Limb (tissue), 2 donors: ENCODE data around the gene SLC39A3.

Experiments
- DNase-seq, 2 donors: peaks; one replicate each; pipeline ENCODE4 v3.0.0-alpha.2; 2016; ENCODE audit errors: extremely low spot score in 2 of 2

SLC39A3 gene

GRCh38 chr19:2703691-2704216 lies 36.1 kb downstream of the SLC39A3 start:
- no peak for DNase-seq

DNA sequence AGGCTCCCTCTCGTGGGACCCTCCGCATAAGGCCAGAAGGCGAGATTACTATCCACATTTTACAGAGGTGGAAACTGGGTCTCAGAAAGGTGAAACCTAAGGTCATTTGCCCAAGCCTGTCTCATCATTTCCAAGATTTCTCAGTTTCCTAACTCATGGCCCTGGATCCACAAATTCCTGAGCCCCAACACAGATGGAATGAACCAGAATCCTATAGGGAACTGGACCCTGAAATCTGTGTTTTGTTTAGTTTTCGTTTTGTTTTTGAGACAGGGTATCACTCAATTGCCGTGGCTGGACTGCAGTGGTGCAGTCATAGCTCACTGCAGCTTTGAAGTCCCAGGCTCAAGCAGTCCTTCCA lies 36.8 kb downstream of the SLC39A3 start:
- DNase-seq = no peak

DNA sequence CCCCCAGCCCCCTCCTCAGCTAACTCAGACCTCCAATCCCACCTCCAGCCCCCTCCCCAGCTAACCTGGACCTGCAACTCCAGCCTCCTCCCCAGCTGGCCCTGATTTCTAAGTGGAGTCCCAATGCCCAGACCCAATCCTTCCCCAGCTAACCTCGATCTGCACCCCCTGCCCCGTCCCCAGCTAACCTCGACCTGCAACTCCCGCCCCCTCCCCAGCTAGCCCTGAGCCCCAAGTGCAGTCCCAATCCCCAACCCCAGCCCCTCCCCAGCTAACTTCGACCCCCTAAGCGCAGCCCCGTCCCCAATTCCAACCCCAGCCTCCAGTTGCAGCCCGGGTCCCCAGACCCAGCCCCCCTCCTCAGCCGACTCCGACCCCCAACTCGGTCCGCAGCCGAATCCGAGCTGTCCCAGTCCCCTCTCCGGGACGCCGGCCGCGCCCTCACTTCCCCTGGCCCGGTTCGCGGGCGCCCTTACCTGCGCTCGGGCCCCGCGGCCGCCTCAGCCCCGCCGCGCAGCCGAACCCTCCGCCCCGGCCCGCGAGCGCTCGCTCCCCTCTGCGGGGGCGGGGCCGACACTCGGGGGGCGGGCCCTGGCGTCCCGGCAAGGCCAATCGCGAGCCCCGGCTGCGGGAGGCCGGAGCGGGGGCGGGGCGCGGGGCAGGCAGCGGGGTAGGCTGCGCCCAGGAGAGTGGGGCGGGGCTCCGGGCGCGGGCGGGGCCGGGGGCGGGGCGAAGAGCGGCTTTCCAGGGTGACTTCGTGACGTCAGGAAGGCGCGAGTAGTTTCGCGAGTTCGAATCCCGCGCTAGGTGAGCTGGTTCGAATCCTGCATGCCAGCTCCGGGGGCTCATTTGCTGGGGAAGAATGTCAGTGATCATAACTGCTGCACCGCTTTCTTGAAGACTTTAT lies 37.4 kb downstream of the SLC39A3 start, which contains the start of gene GNG7:
GNG7 (minus strand) TSS at position 525 of the 907 bp plus-strand sequence. CDS start 182,006 bp downstream, outside the sequence.
- peak; percentile 86 to 98 for DNase-seq

DNA sequence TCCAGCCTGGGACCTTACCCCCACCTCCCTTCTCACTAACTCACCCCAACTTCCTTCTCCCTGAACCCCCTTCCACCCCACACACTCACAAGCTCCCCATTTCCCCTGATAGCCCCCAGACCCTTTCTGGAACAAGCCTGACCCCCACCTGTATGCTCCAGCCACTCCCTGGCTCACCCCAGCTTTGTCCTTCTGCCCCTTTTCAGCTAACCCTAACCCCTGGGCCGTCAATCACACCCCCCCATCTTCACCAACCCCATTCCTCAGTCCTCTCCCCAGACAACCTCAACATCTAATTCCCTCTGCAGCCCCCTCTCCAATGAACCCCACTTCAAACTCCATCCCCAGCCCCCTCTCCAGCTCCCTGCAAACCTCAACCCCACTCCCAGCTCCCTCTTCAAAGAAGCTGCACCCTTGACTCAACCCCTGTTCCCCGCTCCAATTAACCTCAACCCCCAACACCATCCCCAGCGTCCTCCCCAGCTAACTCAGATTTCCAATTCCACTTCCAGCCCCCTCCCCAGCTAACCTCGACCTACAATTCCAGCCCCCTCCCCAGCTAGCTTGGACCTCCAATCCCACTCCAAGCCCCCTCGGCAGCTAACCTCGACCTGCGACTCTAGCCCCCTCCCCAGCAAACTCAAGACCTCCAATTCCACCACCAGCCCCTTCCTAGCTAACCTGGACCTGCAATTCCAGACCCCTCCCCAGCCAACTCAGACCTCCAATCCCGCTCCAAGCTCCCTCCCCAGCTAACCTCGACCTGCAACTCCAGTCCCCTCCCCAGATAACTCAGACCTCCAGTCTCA lies 38.3 kb downstream of the SLC39A3 start:
- DNase-seq = no peak

DNA sequence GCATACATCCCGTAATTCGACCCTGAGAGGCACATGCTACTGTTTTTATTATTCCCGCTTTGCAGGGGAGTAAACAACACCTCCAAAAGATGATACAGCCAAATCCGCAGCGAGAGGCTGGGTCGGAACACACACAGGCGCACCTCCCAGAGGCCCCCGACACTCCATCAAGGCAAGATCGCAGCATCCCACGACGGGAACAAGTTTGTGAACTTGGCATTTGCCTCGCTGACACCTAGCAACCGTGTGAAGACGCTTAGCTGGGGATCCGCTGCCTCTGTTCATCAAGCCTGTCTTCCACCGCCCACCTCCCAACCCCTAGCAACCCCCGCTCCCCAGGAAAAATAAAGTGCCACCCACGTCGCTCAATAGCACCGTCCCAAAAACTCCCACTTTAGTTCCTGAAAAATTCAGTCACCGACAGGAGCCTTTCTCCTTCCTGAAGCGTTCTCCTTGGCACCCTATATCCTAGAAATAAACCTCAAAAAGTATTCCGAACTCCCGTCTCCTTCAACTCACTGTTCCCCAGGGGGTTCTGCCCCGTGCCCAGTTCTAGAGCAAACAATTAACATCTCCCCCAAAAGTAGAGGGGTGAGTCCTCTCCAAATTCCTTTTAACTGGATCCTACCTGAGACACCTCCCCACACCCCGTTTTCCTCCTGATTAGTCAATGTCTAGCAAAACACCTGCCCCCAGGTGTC lies 39.0 kb downstream of the SLC39A3 start:
- no peak for DNase-seq

DNA sequence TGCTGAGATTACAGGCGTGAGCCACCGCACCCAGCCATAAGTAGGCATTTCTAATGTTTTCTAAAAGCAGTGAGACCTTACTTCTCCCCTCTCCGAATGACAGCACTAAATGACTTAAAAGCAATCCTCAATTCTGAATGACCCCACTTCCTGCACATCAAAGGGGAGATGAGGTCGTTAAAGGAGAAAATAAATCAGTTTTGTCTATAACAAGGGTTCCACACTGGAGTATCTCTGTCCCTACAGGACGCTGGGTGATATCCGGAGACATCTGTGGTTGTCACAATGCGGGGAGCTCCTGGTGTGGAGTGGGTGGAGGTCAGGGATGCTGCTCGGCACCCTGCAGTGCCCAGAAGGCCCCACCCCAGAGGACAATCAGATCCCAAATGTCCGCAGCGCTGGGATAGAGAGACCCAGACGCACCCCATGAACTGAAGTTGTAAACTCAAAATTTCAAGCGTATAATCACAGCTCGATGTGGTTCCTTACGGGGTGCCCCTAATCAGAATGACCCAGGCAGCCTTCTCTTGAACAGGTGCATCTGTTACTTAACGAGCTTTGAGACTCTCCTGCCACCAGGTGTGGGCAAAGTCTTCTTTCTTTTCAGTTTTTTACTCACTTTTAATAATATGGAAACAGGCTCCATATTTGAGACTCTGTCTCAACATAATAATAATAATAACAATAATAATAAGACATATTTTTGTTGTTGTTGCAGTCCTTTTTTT lies 40.2 kb downstream of the SLC39A3 start:
- no peak for DNase-seq

DNA sequence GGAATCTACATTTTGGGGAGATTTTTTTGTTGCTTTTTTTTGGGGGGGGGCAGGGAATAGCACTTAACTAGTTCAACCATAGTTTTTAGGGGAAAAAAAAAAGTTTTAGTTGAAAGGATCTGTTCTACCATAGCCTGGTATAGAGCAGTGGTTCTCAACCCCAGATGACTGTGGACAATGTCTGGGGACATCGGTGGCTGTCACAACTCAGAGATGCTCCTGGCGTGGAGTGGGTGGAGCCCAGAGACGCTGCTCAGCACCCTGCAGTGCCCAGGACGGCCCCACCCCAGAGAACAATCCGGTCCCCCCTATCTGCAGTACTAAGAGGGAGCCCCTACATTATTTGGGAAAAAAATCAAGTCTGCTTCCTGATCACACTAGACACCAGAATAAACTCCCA lies 45.6 kb downstream of the SLC39A3 start:
- no peak for DNase-seq

GRCh38 chr19:2693492-2694160 lies 46.2 kb downstream of the SLC39A3 start:
- no peak for DNase-seq

DNA sequence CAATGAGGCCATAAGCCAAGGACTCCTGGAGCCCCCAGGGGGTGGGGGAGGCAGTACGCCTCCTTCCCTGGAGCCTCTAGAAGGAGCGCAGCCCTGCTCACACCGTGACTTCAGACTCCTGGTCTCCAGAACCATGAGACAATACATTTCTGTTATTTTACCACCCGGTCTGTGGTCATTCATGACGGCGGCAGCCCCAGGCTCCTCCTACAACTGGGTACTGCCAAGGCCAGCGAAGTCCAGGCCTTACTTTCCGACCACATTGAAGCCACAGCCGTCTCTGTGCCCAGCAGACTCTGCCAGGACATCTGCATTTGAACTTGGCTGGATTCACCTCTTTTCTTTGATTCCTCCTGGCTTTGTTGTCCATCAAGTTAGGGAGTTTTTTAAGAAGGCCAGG lies 47.9 kb downstream of the SLC39A3 start:
- no peak for DNase-seq

GRCh38 chr19:2690856-2691255 lies 49.0 kb downstream of the SLC39A3 start:
- DNase-seq = no peak

- no peak for DNase-seq
Observed at GRCh38 chr19:2686360-2686759, 53.5 kb downstream of the SLC39A3 start.

- no peak for DNase-seq
Observed at GRCh38 chr19:2685204-2685704, 54.6 kb downstream of the SLC39A3 start.

DNA sequence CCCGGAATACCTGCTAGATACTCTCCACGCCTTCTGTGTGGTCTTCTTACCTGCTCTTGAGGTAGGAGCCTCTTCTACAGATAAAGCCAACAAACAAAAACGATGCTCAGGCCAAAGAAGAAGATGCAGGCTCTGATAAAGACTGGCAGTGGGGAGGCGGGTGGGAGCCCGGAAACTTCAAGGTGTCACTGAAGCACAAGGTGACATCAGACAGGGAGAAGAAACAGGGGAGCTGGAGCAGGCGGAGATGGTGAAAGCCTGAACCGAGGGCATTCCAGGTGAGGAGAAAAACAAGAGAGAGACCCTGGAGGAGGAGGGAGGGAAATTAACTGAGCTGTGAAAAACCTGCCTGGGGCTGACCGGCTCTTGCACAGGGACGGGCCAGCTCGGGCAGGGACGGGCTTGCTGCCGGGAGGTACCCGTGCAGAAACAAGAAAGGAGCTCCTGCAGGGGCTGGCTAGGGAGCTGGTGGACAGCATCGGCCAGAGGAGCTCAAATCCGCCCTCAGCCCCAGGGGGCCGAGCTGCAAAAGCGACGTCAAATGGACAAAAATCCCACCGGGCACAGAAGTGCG lies 56.3 kb downstream of the SLC39A3 start:
- no peak for DNase-seq
